Measurements from ENCODE around the gene CISTR. TPM values are rescaled to one million over a fixed set of nuclear protein-coding genes. Genes with fewer than 3 reads are reported as not detected.

The CISTR gene
- total RNA-seq, 1 experiment from 2014 or later: not detected

Other genes starting within 250 kb of the CISTR start
- gene NPFF, start 244.5 kb downstream of the CISTR start, total RNA-seq (2014; rRNA removed; shearing (Covaris generic)): 1.0 TPM in 1 of 2 replicates, not detected in the other
- 24.9 and 31.6 TPM in 2 replicates for gene ATF7, start 125.6 kb downstream of the CISTR start, total RNA-seq (2014; rRNA removed; shearing (Covaris generic))
- gene ATP5MC2, start 75.9 kb downstream of the CISTR start, total RNA-seq (2014; rRNA removed; shearing (Covaris generic)): 642 and 707 TPM in 2 replicates
- 27.1 and 34.1 TPM in 2 replicates for gene CALCOCO1, start 24.5 kb downstream of the CISTR start, total RNA-seq (2014; rRNA removed; shearing (Covaris generic))
- gene HOXC13, start 186.9 kb upstream of the CISTR start, total RNA-seq (2014; rRNA removed; shearing (Covaris generic)): 4.4 and 4.9 TPM in 2 replicates
- gene HOXC12, start 202.9 kb upstream of the CISTR start, total RNA-seq (2014; rRNA removed; shearing (Covaris generic)): not detected in 2 replicates
- 0.29 and 0.42 TPM in 2 replicates for gene HOXC11, start 221.1 kb upstream of the CISTR start, total RNA-seq (2014; rRNA removed; shearing (Covaris generic))
- 0.17 TPM in 1 of 2 replicates, not detected in the other for gene HOTAIR, start 223.0 kb upstream of the CISTR start, total RNA-seq (2014; rRNA removed; shearing (Covaris generic))
- 0.59 TPM in 1 of 2 replicates, not detected in the other for gene HOXC10, start 233.2 kb upstream of the CISTR start, total RNA-seq (2014; rRNA removed; shearing (Covaris generic))
- 3.7 and 3.8 TPM in 2 replicates for gene HOXC9, start 248.2 kb upstream of the CISTR start, total RNA-seq (2014; rRNA removed; shearing (Covaris generic))